GM06990 (cell line): ENCODE data around the gene B3GNT2.

Experiments
- DNase-seq: peaks from one replicate; pipeline ENCODE4 v3.0.0-alpha.2; 2011; ENCODE audit not compliant: insufficient read length; ENCODE audit errors: extremely low read depth
- H3K27me3 ChIP-seq: replicated peaks from 2 replicates; pipeline ENCODE4 v1.6.0; 2011; ENCODE audit warnings: low read length; ENCODE audit not compliant: control insufficient read depth, insufficient read depth
- H3K36me3 ChIP-seq: 2 replicates; pipeline ENCODE4 v1.5.1; 2011; ENCODE audit warnings: low read length; ENCODE audit not compliant: control insufficient read depth, insufficient read depth
- H3K4me3 ChIP-seq: replicated peaks from 2 replicates; pipeline ENCODE4 v1.5.1; 2011; ENCODE audit warnings: low read depth, mild to moderate bottlenecking, control low read depth, low read length
- CTCF ChIP-seq: IDR thresholded peaks from 2 replicates; pipeline ENCODE4 v1.5.1; 2011; ENCODE audit warnings: low read length, control low read depth, mild to moderate bottlenecking, inconsistent platforms; ENCODE audit not compliant: insufficient read depth, poor library complexity, severe bottlenecking

Gene B3GNT2

GRCh38 chr2:62222674-62223073 lies 26.8 kb downstream of the B3GNT2 start:
- peaks cover 17% of the 10 kb centered on the region for H3K36me3 ChIP-seq
- no peak for TF ChIP-seq CTCF

GRCh38 chr2:62224976-62225375 lies 29.1 kb downstream of the B3GNT2 start:
- Histone ChIP-seq H3K36me3 (peaks cover 22% of the 10 kb centered on the region), H3K27me3 (no peaks in the 10 kb centered on the region), H3K4me3 (no peak overlapping the region)
- no peak for TF ChIP-seq CTCF
- no peak for DNase-seq

More at GRCh38 chr2:62222674-62223073, 26.8 kb downstream of the B3GNT2 start:
- no peak for DNase-seq
- no peaks in the 10 kb centered on the region for H3K27me3 ChIP-seq
- no peak overlapping the region for H3K4me3 ChIP-seq

GRCh38 chr2:62227386-62228075 lies 31.6 kb downstream of the B3GNT2 start:
- no peaks in the 10 kb centered on the region for H3K27me3 ChIP-seq
- no peak overlapping the region for H3K4me3 ChIP-seq
- H3K36me3 ChIP-seq = peaks cover 19% of the 10 kb centered on the region
- DNase-seq = no peak
- TF ChIP-seq CTCF = no peak

GRCh38 chr2:62229082-62229605 lies 33.2 kb downstream of the B3GNT2 start:
- TF ChIP-seq CTCF = no peak
- H3K36me3 ChIP-seq = peaks cover 14% of the 10 kb centered on the region
- no peak overlapping the region for H3K4me3 ChIP-seq
- H3K27me3 ChIP-seq = no peaks in the 10 kb centered on the region
- DNase-seq = no peak

DNA sequence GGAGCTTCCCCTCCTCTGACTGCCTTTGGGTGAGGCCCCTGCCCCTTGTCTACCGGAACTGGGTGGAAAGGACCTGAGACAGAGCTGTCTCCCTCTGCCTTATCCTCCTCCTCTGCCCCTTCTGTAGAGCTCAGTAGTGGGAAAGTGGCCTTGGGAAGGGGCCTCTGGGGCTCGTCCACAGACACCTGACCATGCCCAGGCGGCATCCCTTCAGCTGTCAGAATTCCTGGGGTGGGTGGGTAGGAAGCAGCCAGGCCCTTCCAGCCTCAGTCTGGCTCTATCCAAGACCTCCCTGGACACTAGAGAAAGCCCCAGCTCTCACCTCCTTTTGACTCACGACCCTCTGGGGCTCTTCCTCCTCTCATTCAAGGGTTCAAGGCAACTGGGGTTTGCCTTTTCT lies 35.6 kb downstream of the B3GNT2 start:
- TF ChIP-seq CTCF = no peak

More for the DNA sequence above, 35.6 kb downstream of the B3GNT2 start:
- DNase-seq = no peak
- Histone ChIP-seq H3K36me3 (peaks cover 12% of the 10 kb centered on the region), H3K27me3 (no peaks in the 10 kb centered on the region), H3K4me3 (no peak overlapping the region)
